GM12878 (cell line): ENCODE measurements around the gene DTNBP1. TPM values are rescaled to one million over a fixed set of nuclear protein-coding genes. Genes with fewer than 3 reads are reported as not detected.

Experiments used
- ATAC-seq: fragments of 200-7000 bp; cut with Tn5 transposase; 3 replicates; pipeline ENCODE4 v1.9.1; 2020; ENCODE audit warnings: mild to moderate bottlenecking, moderate library complexity
- BruUV-seq: library from RNA; stranded (reverse); fragments of 400-500 nt; replicated peaks from 2 replicates; lab custom pipeline; 2021; lab: Mats Ljungman, UMichigan
- CTCF ChIA-PET: fragments of 300-600 bp; sonication (Branson Sonifier 250); formaldehyde crosslinking; extraction: SDS; loops from one replicate; lab custom pipeline; 2021; ENCODE audit warnings: inconsistent platforms; lab: Yijun Ruan, JAX
- POLR2A ChIA-PET: fragments of 350-600 bp; formaldehyde crosslinking; extraction: SDS; loops from one replicate; lab custom pipeline; 2021; ENCODE audit warnings: inconsistent platforms; lab: Charles Lee
- RAD21 ChIA-PET: fragments of 300-600 bp; sonication (Branson Sonifier 250); formaldehyde crosslinking; loops from one replicate; lab custom pipeline; 2023; ENCODE audit warnings: antibody characterized with exemption; ENCODE audit not compliant: unreplicated experiment; lab: Charles Lee
- SMC1A ChIA-PET: fragments of 300-600 bp; sonication (Branson Sonifier 250); formaldehyde crosslinking; loops from one replicate; lab custom pipeline; 2023; ENCODE audit not compliant: unreplicated experiment, uncharacterized antibody; lab: Charles Lee
- DNase-seq: peaks from one replicate; pipeline ENCODE4 v3.0.0-alpha.2; 2011; ENCODE audit warnings: low read depth, low spot score
- FAIRE-seq: peaks from 3 replicates; lab custom pipeline; 2011; peaks lifted over from hg19 to GRCh38; lab: Jason Lieb, UNC
- H2AFZ ChIP-seq: 2 replicates; pipeline ENCODE4 v1.6.0; 2011; ENCODE audit warnings: low read depth, low read length, control low read depth; ENCODE audit not compliant: control insufficient read depth
- H3K27ac ChIP-seq: 2 replicates; pipeline ENCODE4 v1.5.1; 2011; ENCODE audit warnings: control low read depth; ENCODE audit not compliant: control insufficient read depth, insufficient read depth
- H3K27me3 ChIP-seq, 2 experiments: replicated peaks in 1 of 2; 2 replicates each; pipeline versions ENCODE4 v1.6.0 to v1.6.1; 2011; ENCODE audit warnings: low read length in 1 of 2; ENCODE audit not compliant: control insufficient read depth in 2 of 2, insufficient read depth in 2 of 2
- H3K36me3 ChIP-seq, 2 experiments: 2 replicates each; pipeline ENCODE4 v1.5.1; 2011; ENCODE audit warnings: low read length in 1 of 2; ENCODE audit not compliant: control insufficient read depth in 2 of 2, insufficient read depth in 2 of 2
- H3K4me1 ChIP-seq: 2 replicates; pipeline ENCODE4 v1.6.1; 2011; ENCODE audit warnings: mild to moderate bottlenecking, low read length, moderate library complexity, mixed read lengths; ENCODE audit not compliant: control insufficient read depth, insufficient read depth
- H3K4me2 ChIP-seq: 2 replicates; pipeline ENCODE4 v1.6.0; 2011; ENCODE audit warnings: control low read depth; ENCODE audit not compliant: control insufficient read depth, insufficient read depth
- H3K4me3 ChIP-seq: fragments of 200-600 bp; sonication (generic); 2 replicates; pipeline ENCODE4 v1.5.1; 2016
- H3K79me2 ChIP-seq: 2 replicates; pipeline ENCODE4 v1.6.0; 2011; ENCODE audit warnings: low read length; ENCODE audit not compliant: control insufficient read depth, insufficient read depth
- H3K9ac ChIP-seq: 2 replicates; pipeline ENCODE4 v1.8.0; 2011; ENCODE audit warnings: low read length, control low read depth, mixed read lengths; ENCODE audit not compliant: control insufficient read depth, insufficient read depth
- H3K9me3 ChIP-seq: replicated peaks from 3 replicates; pipeline ENCODE4 v1.5.1; 2011; ENCODE audit warnings: mild to moderate bottlenecking, low read length; ENCODE audit not compliant: control insufficient read depth, insufficient read depth
- H4K20me1 ChIP-seq: 2 replicates; pipeline ENCODE4 v1.6.0; 2011; ENCODE audit not compliant: control insufficient read depth, insufficient read depth
- MTA3 ChIP-seq: IDR thresholded peaks from 2 replicates; pipeline ENCODE4 v1.6.1; 2012; ENCODE audit warnings: low read length, inconsistent platforms, borderline replicate concordance
- MYB ChIP-seq: fragments of 150-350 bp; IDR thresholded peaks from 2 replicates; pipeline ENCODE4 v1.6.1; 2014; ENCODE audit warnings: mild to moderate bottlenecking, low read depth, low read length, borderline replicate concordance
- NR2C2 ChIP-seq: IDR thresholded peaks from 2 replicates; pipeline ENCODE4 v1.6.1; 2011; ENCODE audit warnings: borderline replicate concordance, low read depth; ENCODE audit not compliant: control insufficient read depth, insufficient read length
- NR2F1 ChIP-seq: fragments of 450-650 bp; conservative IDR thresholded peaks from 2 replicates; pipeline ENCODE4 v1.6.1; 2017; ENCODE audit warnings: mild to moderate bottlenecking
- PAX5 ChIP-seq: IDR thresholded peaks from 2 replicates; pipeline ENCODE4 v1.6.1; 2011; ENCODE audit warnings: low read depth, low read length, borderline replicate concordance
- POU2F2 ChIP-seq: IDR thresholded peaks from 3 replicates; pipeline ENCODE4 v1.6.1; 2011; ENCODE audit warnings: low read depth, mild to moderate bottlenecking, low read length, borderline replicate concordance
- TCF12 ChIP-seq: IDR thresholded peaks from 2 replicates; pipeline ENCODE4 v1.6.1; 2011; ENCODE audit warnings: low read depth, mild to moderate bottlenecking, low read length
- ZNF207 ChIP-seq: fragments of 450-650 bp; IDR thresholded peaks from 2 replicates; pipeline ENCODE4 v1.6.1; 2014; ENCODE audit warnings: antibody characterized with exemption, mild to moderate bottlenecking, borderline replicate concordance
- ZNF384 ChIP-seq: IDR thresholded peaks from 2 replicates; pipeline ENCODE4 v1.6.1; 2012; ENCODE audit warnings: low read depth, mild to moderate bottlenecking, low read length, improper control_type of control experiment, borderline replicate concordance
- in situ Hi-C: fragments of 300-500 bp; cut with MboI; formaldehyde crosslinking; loops from 9 replicates; pipeline ENCODE4 v1.14.3; 2018; ENCODE audit warnings: mixed read lengths
- intact Hi-C: fragments of 100-400 bp; cut with micrococcal nuclease; formaldehyde crosslinking; loops from one replicate; pipeline ENCODE4 v1.14.2; 2022; ENCODE audit not compliant: unreplicated experiment
- polyA plus RNA-seq, 11 experiments: library from polyadenylated mRNA; depleted of rRNA in 4 of 11; unstranded in 6 of 11; stranded (reverse) in 5 of 11; fragments of >200 nt; fragmentation: Nextera tagmentation in 4 of 11; fragmentation: Illumina TruSeq in 1 of 11; extraction: Ambion mirVana in 4 of 11; extraction: Trizol in 1 of 11; gene quantifications; 1 replicate in 1 of 11; 2 replicates in 10 of 11; pipeline versions ENCODE4 v1.2.1 to v1.2.3, GENCODE V29; 2011 to 2016; ENCODE audit warnings: inconsistent platforms in 2 of 11, missing spikeins in 2 of 11, low read depth in 1 of 11
- total RNA-seq, 4 experiments: library from RNA; depleted of rRNA in 3 of 4; stranded (reverse); fragments of >200 nt in 3 of 4; fragmentation: Illumina TruSeq in 1 of 4; extraction: Trizol in 1 of 4; gene quantifications; 2 replicates each; pipeline versions ENCODE4 v1.2.1 to v1.2.3, GENCODE V29; 2013 to 2021
- TF ChIP-seq, protein P1 (sequence below): fragments of 450-650 bp; formaldehyde crosslinking; IDR thresholded peaks from 2 replicates; pipeline ENCODE4 v1.4.0; 2022; ENCODE audit warnings: mild to moderate bottlenecking, moderate library complexity
- TF ChIP-seq, protein P2 (sequence below): IDR thresholded peaks from 2 replicates; pipeline ENCODE4 v1.6.1; 2011; ENCODE audit warnings: low read depth, mild to moderate bottlenecking, low read length, moderate library complexity, borderline replicate concordance; ENCODE audit errors: extremely low read depth

DTNBP1 gene
- total and polyA plus RNA-seq, 10 of the 15 experiments (the other 5 are each of a cell fraction or from before 2014, with no cell fraction given) = 7.1 to 40.3 (median 20.1) TPM

DNA sequence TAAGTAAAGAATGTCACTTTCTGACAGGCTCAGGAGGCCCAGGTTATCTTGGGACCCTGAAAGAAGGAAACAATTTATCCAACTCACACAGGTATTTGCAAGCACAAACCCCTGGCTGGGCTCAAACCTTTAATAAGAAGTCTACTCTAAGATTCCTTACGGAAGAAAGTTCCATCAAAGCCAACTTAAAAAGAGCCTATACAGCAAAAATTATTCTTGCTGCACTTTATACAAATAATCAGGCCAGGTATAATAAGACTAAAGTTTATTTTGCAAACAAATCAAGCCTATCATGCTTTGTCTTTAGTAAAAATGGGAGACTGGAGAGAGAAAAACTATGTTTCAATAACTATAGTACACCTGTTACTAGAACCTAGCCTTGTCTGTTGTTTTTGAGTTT lies 102.1 kb downstream of the DTNBP1 start (continued):
- TF ChIP-seq NR2C2 = no peak
- TF ChIP-seq TCF12 = no peak
- TF ChIP-seq, protein P1, sequence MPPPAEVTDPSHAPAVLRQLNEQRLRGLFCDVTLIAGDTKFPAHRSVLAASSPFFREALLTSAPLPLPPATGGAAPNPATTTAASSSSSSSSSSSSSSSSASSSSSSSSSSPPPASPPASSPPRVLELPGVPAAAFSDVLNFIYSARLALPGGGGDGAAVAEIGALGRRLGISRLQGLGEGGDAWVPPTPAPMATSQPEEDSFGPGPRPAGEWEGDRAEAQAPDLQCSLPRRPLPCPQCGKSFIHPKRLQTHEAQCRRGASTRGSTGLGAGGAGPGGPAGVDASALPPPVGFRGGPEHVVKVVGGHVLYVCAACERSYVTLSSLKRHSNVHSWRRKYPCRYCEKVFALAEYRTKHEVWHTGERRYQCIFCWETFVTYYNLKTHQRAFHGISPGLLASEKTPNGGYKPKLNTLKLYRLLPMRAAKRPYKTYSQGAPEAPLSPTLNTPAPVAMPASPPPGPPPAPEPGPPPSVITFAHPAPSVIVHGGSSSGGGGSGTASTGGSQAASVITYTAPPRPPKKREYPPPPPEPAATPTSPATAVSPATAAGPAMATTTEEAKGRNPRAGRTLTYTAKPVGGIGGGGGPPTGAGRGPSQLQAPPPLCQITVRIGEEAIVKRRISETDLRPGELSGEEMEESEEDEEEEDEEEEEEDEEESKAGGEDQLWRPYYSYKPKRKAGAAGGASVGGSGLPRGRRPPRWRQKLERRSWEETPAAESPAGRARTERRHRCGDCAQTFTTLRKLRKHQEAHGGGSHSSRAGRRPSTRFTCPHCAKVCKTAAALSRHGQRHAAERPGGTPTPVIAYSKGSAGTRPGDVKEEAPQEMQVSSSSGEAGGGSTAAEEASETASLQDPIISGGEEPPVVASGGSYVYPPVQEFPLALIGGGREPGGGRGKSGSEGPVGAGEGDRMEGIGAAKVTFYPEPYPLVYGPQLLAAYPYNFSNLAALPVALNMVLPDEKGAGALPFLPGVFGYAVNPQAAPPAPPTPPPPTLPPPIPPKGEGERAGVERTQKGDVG (CRISPR knock-in tag) = no peak
- TF ChIP-seq ZNF384 = no peak
- TF ChIP-seq PAX5 = no peak
- TF ChIP-seq, protein P2, sequence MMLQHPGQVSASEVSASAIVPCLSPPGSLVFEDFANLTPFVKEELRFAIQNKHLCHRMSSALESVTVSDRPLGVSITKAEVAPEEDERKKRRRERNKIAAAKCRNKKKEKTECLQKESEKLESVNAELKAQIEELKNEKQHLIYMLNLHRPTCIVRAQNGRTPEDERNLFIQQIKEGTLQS = no peak
- no peak for TF ChIP-seq ZNF207

DNA sequence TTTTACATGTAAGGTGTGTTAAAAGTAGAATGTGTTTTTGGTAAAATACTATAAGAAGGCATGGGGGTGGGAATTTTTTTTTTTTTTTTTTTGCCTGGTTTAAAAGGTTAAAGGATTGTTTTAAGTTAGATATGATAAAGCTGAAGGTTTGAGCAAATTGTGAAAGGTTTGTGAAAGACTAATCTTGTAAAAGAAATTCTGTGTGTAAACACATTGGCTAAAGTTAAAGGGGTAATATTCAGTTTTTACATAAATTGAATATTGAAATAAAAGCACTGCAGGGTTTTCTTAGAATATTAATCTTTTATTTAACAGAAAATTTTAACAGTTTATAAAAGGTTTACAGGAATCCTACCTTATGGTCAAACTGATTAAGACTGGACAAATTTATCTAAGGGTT lies 105.7 kb downstream of the DTNBP1 start:
- SMC1A ChIA-PET = interaction anchor here (0.7 kb wide), 1 partner anchor 124 kb away, joined by 4 read pairs; no protein-coding TSS in a partner anchor
- FAIRE-seq = no peak
- ATAC-seq = no peak
- H3K4me1 ChIP-seq = no peaks in the 10 kb centered on the region
- H3K36me3 ChIP-seq = no peaks in the 10 kb centered on the region
- no peak for TF ChIP-seq MYB
- no peak for TF ChIP-seq ZNF384
- TF ChIP-seq NR2F1 = no peak
- no peak for TF ChIP-seq MTA3
- no peak for TF ChIP-seq POU2F2
- TF ChIP-seq, all 136 proteins: peak for 0
- intact Hi-C loops (no loop called here), in situ Hi-C loops (no loop called here)
- H3K79me2 ChIP-seq = no peaks in the 10 kb centered on the region
- ChIA-PET CTCF (no interaction called here), RAD21 (no interaction called here), POLR2A (interaction anchor here (1.1 kb wide), 1 partner anchor 101 kb away, joined by 3 read pairs; no protein-coding TSS in a partner anchor)
- H3K4me2 ChIP-seq = no peak overlapping the region
- no TSS peak for BruUV-seq
- H3K9ac ChIP-seq = no peak overlapping the region
- no peak for DNase-seq
- H4K20me1 ChIP-seq = no peaks in the 10 kb centered on the region
- no peaks in the 10 kb centered on the region for H3K9me3 ChIP-seq
- no peak overlapping the region for H3K27ac ChIP-seq
- H2AFZ ChIP-seq = no peak overlapping the region
- H3K27me3 ChIP-seq = no peaks in the 10 kb centered on the region
- H3K4me3 ChIP-seq = no peak overlapping the region
